Fibroblast of villous mesenchyme (primary cell): Measurements from ENCODE around the gene ZFP64. TPM values are rescaled to one million over a fixed set of nuclear protein-coding genes. Genes with fewer than 3 reads are reported as not detected.

Experiments used
- DNase-seq: peaks from one replicate; pipeline ENCODE4 v3.0.0-alpha.2; 2010; ENCODE audit warnings: low read depth
- H3K4me3 ChIP-seq: 2 replicates; pipeline ENCODE4 v1.5.1; 2011; ENCODE audit warnings: low read depth, mild to moderate bottlenecking, low read length
- CTCF ChIP-seq: IDR thresholded peaks from 2 replicates; pipeline ENCODE4 v1.5.1; 2012; ENCODE audit warnings: low read depth, mild to moderate bottlenecking, low read length; ENCODE audit not compliant: insufficient read depth
- total RNA-seq: library from RNA; depleted of rRNA; stranded (reverse); fragments of >200 nt; gene quantifications from 2 replicates; pipeline ENCODE4 v1.2.3, GENCODE V29; 2012

ZFP64 gene
- total RNA-seq, 1 donor, result 28.5 TPM

- DNase-seq, result no peak
- H3K4me3 ChIP-seq, result no peak overlapping the region
- TF ChIP-seq CTCF, result no peak
Observed at GRCh38 chr20:52131048-52131643, 60.4 kb downstream of the ZFP64 start.

DNA sequence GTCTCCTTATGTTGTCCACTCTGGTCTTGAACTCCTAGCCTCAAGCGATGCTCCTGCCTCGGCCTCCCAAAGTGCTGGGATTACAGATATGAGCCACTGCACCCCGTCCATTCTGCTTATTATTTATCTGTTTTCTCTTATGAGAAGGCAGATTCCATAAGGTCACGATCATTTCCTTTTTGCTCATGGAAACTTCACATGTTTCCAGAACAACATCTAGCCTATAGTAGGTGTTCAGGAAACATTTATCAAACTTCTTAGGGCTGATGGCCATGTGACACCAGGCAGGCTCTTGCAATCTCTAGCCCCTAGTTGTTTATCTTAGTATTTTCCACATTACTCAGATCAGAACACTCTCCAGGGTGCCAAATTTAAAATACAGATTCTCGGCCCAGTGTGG is 61.2 kb downstream of the ZFP64 start:
- no peak for DNase-seq
- no peak for TF ChIP-seq CTCF
- no peak overlapping the region for H3K4me3 ChIP-seq

- no peak for TF ChIP-seq CTCF
- no peak overlapping the region for H3K4me3 ChIP-seq
- no peak for DNase-seq
Observed at GRCh38 chr20:52129611-52130010, 62.0 kb downstream of the ZFP64 start.

DNA sequence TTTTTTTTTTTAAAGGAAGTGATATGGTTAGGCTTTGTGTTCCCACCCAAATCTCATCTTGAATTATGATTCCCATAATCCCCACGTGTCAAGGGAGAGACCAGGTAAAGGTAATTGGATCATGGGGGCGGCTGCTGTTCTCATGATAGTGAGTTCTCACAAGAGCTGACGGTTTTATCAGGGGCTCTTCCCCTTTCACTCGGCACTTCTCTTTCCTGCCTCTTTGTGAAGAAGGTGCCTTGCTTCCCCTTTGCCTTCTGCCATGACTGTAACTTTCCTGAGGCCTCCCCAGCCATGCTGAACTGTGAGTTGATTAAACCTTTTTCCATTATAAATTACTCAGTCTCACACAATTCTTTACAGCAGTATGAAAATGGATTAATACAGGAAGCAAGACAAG is 64.3 kb downstream of the ZFP64 start:
- no peak for DNase-seq
- H3K4me3 ChIP-seq, result no peak overlapping the region
- no peak for TF ChIP-seq CTCF

DNA sequence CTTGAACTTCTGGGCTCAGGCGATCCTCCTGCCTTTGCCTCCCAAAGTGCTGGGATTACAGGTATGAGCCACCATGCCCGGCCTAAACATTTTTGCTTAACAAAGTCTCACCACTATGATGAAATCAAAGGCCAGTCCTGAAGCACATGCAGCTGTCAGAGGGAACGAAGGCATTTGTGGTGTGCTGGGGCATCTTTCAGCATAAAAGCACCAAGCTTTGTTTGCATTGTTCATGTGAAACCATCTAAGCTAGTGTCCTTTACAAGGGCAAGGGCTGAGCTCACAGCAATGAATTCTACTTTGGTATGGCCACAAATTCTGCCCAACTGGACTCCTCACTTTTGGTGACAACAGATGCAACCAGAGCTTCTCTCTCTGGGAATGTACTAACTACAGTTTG is 66.8 kb downstream of the ZFP64 start:
- no peak for DNase-seq
- no peak overlapping the region for H3K4me3 ChIP-seq
- no peak for TF ChIP-seq CTCF

GRCh38 chr20:52118696-52119095 is 72.9 kb downstream of the ZFP64 start:
- no peak for DNase-seq
- no peak for TF ChIP-seq CTCF
- no peak overlapping the region for H3K4me3 ChIP-seq

DNA sequence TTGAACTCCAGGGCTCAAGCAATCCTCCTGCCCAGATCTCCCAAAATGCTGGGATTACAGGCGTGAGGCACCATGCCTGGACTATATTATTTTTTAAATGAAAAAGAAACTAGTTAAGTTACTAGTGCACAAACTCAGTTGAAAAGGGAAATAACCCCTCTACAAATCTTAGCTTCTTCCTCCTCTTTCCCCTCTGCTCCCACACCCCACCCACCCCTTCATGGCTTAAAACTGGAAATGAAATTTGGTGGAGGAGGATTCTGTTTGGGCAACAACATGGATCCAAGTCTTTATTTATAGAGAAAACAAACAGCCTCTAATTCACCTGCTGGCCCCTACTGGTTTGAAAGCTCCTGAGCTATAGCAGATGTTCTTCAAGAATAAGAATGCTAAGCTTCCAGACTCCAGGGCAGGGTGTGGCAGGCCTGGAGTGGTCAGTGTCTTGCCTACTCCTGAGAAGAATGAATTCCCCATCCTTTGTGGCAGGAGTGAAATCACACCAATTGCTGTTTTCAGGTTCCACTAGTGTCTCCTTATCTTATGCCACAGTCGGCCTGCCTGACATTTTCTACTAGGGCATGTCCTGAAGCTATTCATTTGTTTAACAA is 73.5 kb downstream of the ZFP64 start:
- DNase-seq, result no peak
- H3K4me3 ChIP-seq, result no peak overlapping the region
- TF ChIP-seq CTCF, result no peak
